ENCODE data around the gene PLCG2.

The PLCG2 gene

GRCh38 chr16:81894592-81894991 is 115.5 kb downstream of the PLCG2 start:
- TF ChIP-seq ZNF70 (CRISPR knock-in tag; IDR thresholded peaks at IDR 0.05) = no peak
- no peak for TF ChIP-seq ZNF8 (CRISPR knock-in tag; IDR thresholded peaks at IDR 0.05)
- no peak for TF ChIP-seq ESRRG (CRISPR knock-in tag; IDR thresholded peaks at IDR 0.05)
- no peak for TF ChIP-seq SNAI2 (CRISPR knock-in tag; IDR thresholded peaks at IDR 0.05)
- TF ChIP-seq POU6F1 (CRISPR knock-in tag; IDR thresholded peaks at IDR 0.05; ENCODE audit: borderline replicate concordance, low read depth) = no peak
- no peak for TF ChIP-seq ZFP3 (CRISPR knock-in tag; IDR thresholded peaks at IDR 0.05)
- no peak for TF ChIP-seq OSR1 (CRISPR knock-in tag; IDR thresholded peaks at IDR 0.05)
- no peak for TF ChIP-seq RARB (CRISPR knock-in tag; IDR thresholded peaks at IDR 0.05)
- no peak for TF ChIP-seq ISL1 (CRISPR knock-in tag; IDR thresholded peaks at IDR 0.05)
- no peak for ATAC-seq

GRCh38 chr16:81896902-81897301 is 117.8 kb downstream of the PLCG2 start:
- no peak for ATAC-seq
- TF ChIP-seq CSDC2 (CRISPR knock-in tag; IDR thresholded peaks at IDR 0.05) = no peak
- no peak for TF ChIP-seq TOX (CRISPR knock-in tag; IDR thresholded peaks at IDR 0.05; ENCODE audit: borderline replicate concordance)
- TF ChIP-seq OSR1 (CRISPR knock-in tag; IDR thresholded peaks at IDR 0.05) = no peak
- TF ChIP-seq BACH2 (CRISPR knock-in tag; IDR thresholded peaks at IDR 0.05; ENCODE audit: borderline replicate concordance) = no peak
- no peak for TF ChIP-seq POU6F1 (CRISPR knock-in tag; IDR thresholded peaks at IDR 0.05; ENCODE audit: borderline replicate concordance, low read depth)
- no peak for TF ChIP-seq ESRRG (CRISPR knock-in tag; IDR thresholded peaks at IDR 0.05)
- no peak for TF ChIP-seq PATZ1 (CRISPR knock-in tag; IDR thresholded peaks at IDR 0.05; ENCODE audit: borderline replicate concordance)
- no peak for TF ChIP-seq ZNF8 (CRISPR knock-in tag; IDR thresholded peaks at IDR 0.05)
- TF ChIP-seq ZC3H10 (CRISPR knock-in tag; IDR thresholded peaks at IDR 0.05) = no peak
- no peak for TF ChIP-seq PPARA (CRISPR knock-in tag; IDR thresholded peaks at IDR 0.05; ENCODE audit: borderline replicate concordance)
- TF ChIP-seq TCF4 (CRISPR knock-in tag; IDR thresholded peaks at IDR 0.05; ENCODE audit: borderline replicate concordance) = no peak

GRCh38 chr16:81899601-81900000 is 120.5 kb downstream of the PLCG2 start:
- TF ChIP-seq PATZ1 (CRISPR knock-in tag; IDR thresholded peaks at IDR 0.05; ENCODE audit: borderline replicate concordance) = no peak
- no peak for TF ChIP-seq ZFP30 (CRISPR knock-in tag; IDR thresholded peaks at IDR 0.05)
- no peak for ATAC-seq

- TF ChIP-seq ISL1 (CRISPR knock-in tag; IDR thresholded peaks at IDR 0.05) (no peak), ZNF8 (CRISPR knock-in tag; IDR thresholded peaks at IDR 0.05) (no peak), TSHZ2 (CRISPR knock-in tag; IDR thresholded peaks at IDR 0.05) (no peak), PATZ1 (CRISPR knock-in tag; IDR thresholded peaks at IDR 0.05; ENCODE audit: borderline replicate concordance) (no peak), ZFP30 (CRISPR knock-in tag; IDR thresholded peaks at IDR 0.05) (no peak), ZC3H10 (CRISPR knock-in tag; IDR thresholded peaks at IDR 0.05) (no peak), ZFP3 (CRISPR knock-in tag; IDR thresholded peaks at IDR 0.05) (no peak), POU6F1 (CRISPR knock-in tag; IDR thresholded peaks at IDR 0.05; ENCODE audit: borderline replicate concordance, low read depth) (no peak), CREB5 (CRISPR knock-in tag; IDR thresholded peaks at IDR 0.05; ENCODE audit: low read depth) (no peak), ZNF70 (CRISPR knock-in tag; IDR thresholded peaks at IDR 0.05) (no peak), RARB (CRISPR knock-in tag; IDR thresholded peaks at IDR 0.05) (no peak), ARNTL (CRISPR knock-in tag; IDR thresholded peaks at IDR 0.05; ENCODE audit: borderline replicate concordance, low read depth) (no peak)
- ATAC-seq = no peak
Observed at GRCh38 chr16:81900014-81900413, 120.9 kb downstream of the PLCG2 start.
